A673 (cell line): ENCODE results near the gene TEPSIN. TPM values are rescaled to one million over a fixed set of nuclear protein-coding genes. Genes with fewer than 3 reads are reported as not detected.

Source experiments
- BruUV-seq: library from RNA; stranded (reverse); fragments of 400-500 nt; replicated peaks from 2 replicates; lab custom pipeline; 2021; lab: Mats Ljungman, UMichigan
- CTCF ChIA-PET: fragments of 300-600 bp; sonication (Branson Sonifier 250); formaldehyde crosslinking; loops from one replicate; lab custom pipeline; 2022; ENCODE audit warnings: antibody characterized with exemption; lab: Charles Lee
- POLR2A ChIA-PET: fragments of 300-600 bp; sonication (Branson Sonifier 250); formaldehyde crosslinking; loops from one replicate; lab custom pipeline; 2022; ENCODE audit warnings: antibody characterized with exemption; ENCODE audit not compliant: low non-redundant PET; lab: Charles Lee
- DNase-seq: peaks from one replicate; pipeline ENCODE4 v3.0.0-alpha.2; 2015; ENCODE audit warnings: low spot score
- H3K27ac ChIP-seq: fragments of 200-600 bp; sonication (generic); 2 replicates; pipeline ENCODE4 v1.5.1; 2016; ENCODE audit warnings: mixed run types, low read depth, mild to moderate bottlenecking, mixed read lengths, antibody characterized with exemption, low read length; ENCODE audit not compliant: poor library complexity, severe bottlenecking
- H3K27me3 ChIP-seq: fragments of 200-600 bp; sonication (generic); replicated peaks from 2 replicates; pipeline ENCODE4 v1.6.1; 2017; ENCODE audit warnings: mixed run types, low read depth, mild to moderate bottlenecking, mixed read lengths, antibody characterized with exemption, low read length; ENCODE audit not compliant: insufficient read depth, poor library complexity
- H3K36me3 ChIP-seq: fragments of 200-600 bp; sonication (generic); 2 replicates; pipeline ENCODE4 v1.6.1; 2016; ENCODE audit warnings: mixed run types, mild to moderate bottlenecking, mixed read lengths, antibody characterized with exemption, low read length; ENCODE audit not compliant: insufficient read depth, poor library complexity, severe bottlenecking
- H3K4me1 ChIP-seq: fragments of 200-600 bp; sonication (generic); 2 replicates; pipeline ENCODE4 v1.6.1; 2017; ENCODE audit warnings: mixed run types, mild to moderate bottlenecking, mixed read lengths, antibody characterized with exemption, low read length; ENCODE audit not compliant: insufficient read depth, poor library complexity, severe bottlenecking
- H3K4me3 ChIP-seq: fragments of 200-600 bp; sonication (generic); 2 replicates; pipeline ENCODE4 v1.5.1; 2016; ENCODE audit warnings: low read depth, mixed run types, mild to moderate bottlenecking, mixed read lengths, low read length; ENCODE audit not compliant: poor library complexity, severe bottlenecking
- H3K9me3 ChIP-seq: fragments of 200-600 bp; sonication (generic); 2 replicates; pipeline ENCODE4 v1.6.1; 2016; ENCODE audit warnings: mixed run types, low read depth, mild to moderate bottlenecking, mixed read lengths, antibody characterized with exemption, low read length; ENCODE audit not compliant: poor library complexity, severe bottlenecking
- CTCF ChIP-seq: fragments of 300-800, 200-600 bp; sonication (generic); conservative IDR thresholded peaks from 2 replicates; pipeline ENCODE4 v1.5.1; 2017; ENCODE audit warnings: low read depth, mild to moderate bottlenecking, antibody characterized with exemption, low read length, moderate library complexity, mixed read lengths
- EZH2 ChIP-seq: fragments of 200-600 bp; sonication (generic); IDR thresholded peaks from 2 replicates; pipeline ENCODE4 v1.6.1; 2017; ENCODE audit warnings: borderline replicate concordance, low read depth, mild to moderate bottlenecking, mixed read lengths, antibody characterized with exemption, low read length; ENCODE audit not compliant: poor library complexity, severe bottlenecking
- intact Hi-C: fragments of 100-400 bp; cut with micrococcal nuclease; formaldehyde crosslinking; loops from one replicate; pipeline ENCODE4 v1.10.0; 2022; ENCODE audit not compliant: unreplicated experiment
- total RNA-seq: library from RNA; stranded (reverse); gene quantifications from 2 replicates; pipeline ENCODE4 v1.2.3, GENCODE V29; 2021

TEPSIN gene
- total RNA-seq, 1 experiment from 2014 or later, result 36.1 TPM

- Histone ChIP-seq H3K9me3 (no peaks in the 10 kb centered on the region), H3K27me3 (no peaks in the 10 kb centered on the region), H3K36me3 (peaks cover 28% of the 10 kb centered on the region), H3K27ac (no peak overlapping the region), H3K4me3 (no peak overlapping the region), H3K4me1 (no peaks in the 10 kb centered on the region)
- POLR2A ChIA-PET, result no interaction called here
- BruUV-seq, result no TSS peak
- no peak for TF ChIP-seq CTCF
- no peak for TF ChIP-seq EZH2
- DNase-seq, result no peak
- CTCF ChIA-PET, result no interaction called here
- intact Hi-C loops, result no loop called here
These were observed 38.6 kb upstream of the TEPSIN start for GRCh38 chr17:81277421-81277820.

GRCh38 chr17:81276781-81277180 is 37.9 kb upstream of the TEPSIN start:
- no peak overlapping the region for H3K4me3 ChIP-seq
- no peaks in the 10 kb centered on the region for H3K27me3 ChIP-seq
- no peak for TF ChIP-seq CTCF
- no peak for TF ChIP-seq EZH2
- DNase-seq, result no peak
- POLR2A ChIA-PET, result no interaction called here
- no peaks in the 10 kb centered on the region for H3K9me3 ChIP-seq
- intact Hi-C loops, result no loop called here
- H3K4me1 ChIP-seq, result no peaks in the 10 kb centered on the region
- H3K36me3 ChIP-seq, result peaks cover 28% of the 10 kb centered on the region
- CTCF ChIA-PET, result interaction anchor here (0.5 kb wide), 1 partner anchor 236 kb away, joined by 4 read pairs; no protein-coding TSS in a partner anchor
- H3K27ac ChIP-seq, result no peak overlapping the region
- BruUV-seq, result no TSS peak

- TF ChIP-seq CTCF, result no peak
- TF ChIP-seq EZH2, result no peak
- ChIA-PET POLR2A (no interaction called here), CTCF (no interaction called here)
- intact Hi-C loops, result no loop called here
- Histone ChIP-seq H3K27ac (no peak overlapping the region), H3K9me3 (no peaks in the 10 kb centered on the region), H3K27me3 (no peaks in the 10 kb centered on the region), H3K36me3 (peaks cover 29% of the 10 kb centered on the region), H3K4me3 (no peak overlapping the region), H3K4me1 (no peaks in the 10 kb centered on the region)
- DNase-seq, result no peak
- no TSS peak for BruUV-seq
These were observed 35.6 kb upstream of the TEPSIN start for GRCh38 chr17:81274471-81274855.
